KMS-11 (cell line): ENCODE measurements around the gene BIVM.

Source experiments
- H2AFZ ChIP-seq: fragments of 200-600 bp; sonication (generic); 2 replicates; pipeline ENCODE4 v1.6.1; 2016; ENCODE audit warnings: antibody characterized with exemption, mixed run types, low read depth
- H3K27ac ChIP-seq: fragments of 200-600 bp; sonication (generic); 2 replicates; pipeline ENCODE4 v1.6.1; 2016; ENCODE audit warnings: mild to moderate bottlenecking, mixed run types
- H3K27me3 ChIP-seq: fragments of 200-600 bp; sonication (generic); 2 replicates; pipeline ENCODE4 v1.6.1; 2017; ENCODE audit warnings: mild to moderate bottlenecking, low read depth, mixed run types, moderate library complexity; ENCODE audit not compliant: insufficient read depth
- H3K36me3 ChIP-seq: fragments of 200-600 bp; sonication (generic); 2 replicates; pipeline ENCODE4 v1.6.1; 2017; ENCODE audit warnings: mild to moderate bottlenecking, mixed run types; ENCODE audit not compliant: insufficient read depth
- H3K4me1 ChIP-seq: fragments of 200-600 bp; sonication (generic); 2 replicates; pipeline ENCODE4 v1.6.1; 2016; ENCODE audit warnings: mild to moderate bottlenecking, low read depth, mixed run types; ENCODE audit not compliant: poor library complexity, severe bottlenecking
- H3K4me2 ChIP-seq: fragments of 200-600 bp; sonication (generic); 2 replicates; pipeline ENCODE4 v1.7.0; 2016; ENCODE audit warnings: mild to moderate bottlenecking, mixed run types
- H3K4me3 ChIP-seq: fragments of 200-600 bp; sonication (generic); IDR thresholded peaks from 2 replicates; pipeline ENCODE4 v1.6.1; 2017; ENCODE audit warnings: low read depth, low read length, mixed read lengths; ENCODE audit not compliant: insufficient read depth
- H3K79me2 ChIP-seq: fragments of 200-600 bp; sonication (generic); 2 replicates; pipeline ENCODE4 v1.6.1; 2016; ENCODE audit warnings: low read depth, mixed run types; ENCODE audit not compliant: insufficient read depth
- H3K9ac ChIP-seq: fragments of 200-600 bp; sonication (generic); 2 replicates; pipeline ENCODE4 v1.6.1; 2016; ENCODE audit warnings: mild to moderate bottlenecking, mixed run types
- H4K20me1 ChIP-seq: fragments of 200-600 bp; sonication (generic); 2 replicates; pipeline ENCODE4 v1.6.1; 2016; ENCODE audit warnings: mild to moderate bottlenecking, mixed run types; ENCODE audit not compliant: insufficient read depth
- TF ChIP-seq, protein P1 (sequence below): fragments of 200-600 bp; sonication (generic); conservative IDR thresholded peaks from 2 replicates; pipeline ENCODE4 v1.6.1; 2017; ENCODE audit warnings: low read depth, mild to moderate bottlenecking, antibody characterized with exemption, low read length, moderate library complexity, mixed read lengths

The BIVM gene

DNA sequence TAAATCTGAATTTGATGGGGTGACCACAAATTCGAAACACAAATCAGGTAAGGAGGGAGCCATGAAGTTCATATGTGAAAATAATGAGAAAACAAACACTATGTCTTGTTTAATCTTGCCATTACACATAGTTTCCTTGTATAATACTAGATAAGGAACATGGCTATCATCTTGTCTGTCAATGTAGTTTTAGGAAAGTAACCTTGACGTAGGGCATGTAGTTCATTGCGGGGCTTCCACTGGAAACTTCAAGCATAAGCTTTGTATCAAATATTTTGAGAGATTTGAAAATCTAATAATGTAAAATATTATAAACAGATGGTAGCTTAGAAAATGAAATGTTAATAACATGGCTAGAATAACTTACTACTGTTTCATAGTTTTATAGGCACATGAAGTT is 8.8 kb downstream of the BIVM start:
- TF ChIP-seq, protein P1, sequence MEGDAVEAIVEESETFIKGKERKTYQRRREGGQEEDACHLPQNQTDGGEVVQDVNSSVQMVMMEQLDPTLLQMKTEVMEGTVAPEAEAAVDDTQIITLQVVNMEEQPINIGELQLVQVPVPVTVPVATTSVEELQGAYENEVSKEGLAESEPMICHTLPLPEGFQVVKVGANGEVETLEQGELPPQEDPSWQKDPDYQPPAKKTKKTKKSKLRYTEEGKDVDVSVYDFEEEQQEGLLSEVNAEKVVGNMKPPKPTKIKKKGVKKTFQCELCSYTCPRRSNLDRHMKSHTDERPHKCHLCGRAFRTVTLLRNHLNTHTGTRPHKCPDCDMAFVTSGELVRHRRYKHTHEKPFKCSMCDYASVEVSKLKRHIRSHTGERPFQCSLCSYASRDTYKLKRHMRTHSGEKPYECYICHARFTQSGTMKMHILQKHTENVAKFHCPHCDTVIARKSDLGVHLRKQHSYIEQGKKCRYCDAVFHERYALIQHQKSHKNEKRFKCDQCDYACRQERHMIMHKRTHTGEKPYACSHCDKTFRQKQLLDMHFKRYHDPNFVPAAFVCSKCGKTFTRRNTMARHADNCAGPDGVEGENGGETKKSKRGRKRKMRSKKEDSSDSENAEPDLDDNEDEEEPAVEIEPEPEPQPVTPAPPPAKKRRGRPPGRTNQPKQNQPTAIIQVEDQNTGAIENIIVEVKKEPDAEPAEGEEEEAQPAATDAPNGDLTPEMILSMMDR = no peak
- no peaks in the 10 kb centered on the region for H4K20me1 ChIP-seq
- no peak overlapping the region for H3K4me3 ChIP-seq
- H3K79me2 ChIP-seq = no peaks in the 10 kb centered on the region
- H3K36me3 ChIP-seq = no peaks in the 10 kb centered on the region
- no peak overlapping the region for H2AFZ ChIP-seq
- H3K4me1 ChIP-seq = no peaks in the 10 kb centered on the region
- no peak overlapping the region for H3K9ac ChIP-seq
- no peak overlapping the region for H3K4me2 ChIP-seq
- no peak overlapping the region for H3K27ac ChIP-seq
- no peaks in the 10 kb centered on the region for H3K27me3 ChIP-seq

- Histone ChIP-seq H3K79me2 (no peaks in the 10 kb centered on the region), H2AFZ (no peak overlapping the region), H3K4me2 (no peak overlapping the region), H3K27ac (no peak overlapping the region), H3K36me3 (no peaks in the 10 kb centered on the region), H3K9ac (no peak overlapping the region), H3K4me3 (no peak overlapping the region), H3K4me1 (no peaks in the 10 kb centered on the region), H4K20me1 (no peaks in the 10 kb centered on the region), H3K27me3 (no peaks in the 10 kb centered on the region)
- TF ChIP-seq, protein P1 = no peak
These were observed 13.8 kb downstream of the BIVM start for GRCh38 chr13:102812611-102813287.

- no peaks in the 10 kb centered on the region for H3K27me3 ChIP-seq
- no peak overlapping the region for H3K27ac ChIP-seq
- H3K79me2 ChIP-seq = no peaks in the 10 kb centered on the region
- H3K9ac ChIP-seq = no peak overlapping the region
- H3K4me2 ChIP-seq = no peak overlapping the region
- no peak overlapping the region for H2AFZ ChIP-seq
- H4K20me1 ChIP-seq = no peaks in the 10 kb centered on the region
- H3K36me3 ChIP-seq = no peaks in the 10 kb centered on the region
- TF ChIP-seq, protein P1 = no peak
- no peaks in the 10 kb centered on the region for H3K4me1 ChIP-seq
- H3K4me3 ChIP-seq = no peak overlapping the region
These were observed 15.2 kb downstream of the BIVM start for GRCh38 chr13:102814025-102814607.

DNA sequence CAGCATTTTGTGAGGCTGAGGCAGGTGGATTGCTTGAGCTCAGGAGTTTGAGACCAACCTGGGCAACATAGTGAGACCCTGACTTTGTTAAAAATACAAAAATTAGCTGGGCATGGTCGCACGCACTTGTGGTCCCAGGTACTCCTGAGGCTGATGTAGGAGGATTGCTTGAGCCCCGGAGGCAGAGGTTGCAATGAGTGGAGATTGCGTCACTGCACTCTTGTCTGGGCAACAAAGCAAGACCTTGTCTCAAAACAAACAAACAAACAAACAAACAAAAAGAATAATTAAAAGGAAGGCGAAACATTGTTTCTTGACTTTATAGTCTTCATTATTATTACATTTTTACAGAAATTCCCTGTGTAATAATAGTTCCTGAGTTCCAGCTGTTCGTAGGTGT is 15.9 kb downstream of the BIVM start:
- no peaks in the 10 kb centered on the region for H3K79me2 ChIP-seq
- no peak overlapping the region for H3K27ac ChIP-seq
- no peak overlapping the region for H3K4me2 ChIP-seq

More for the DNA sequence above, 15.9 kb downstream of the BIVM start:
- Histone ChIP-seq H3K4me1 (no peaks in the 10 kb centered on the region), H3K9ac (no peak overlapping the region), H3K36me3 (no peaks in the 10 kb centered on the region), H3K4me3 (no peak overlapping the region), H2AFZ (no peak overlapping the region), H3K27me3 (no peaks in the 10 kb centered on the region), H4K20me1 (no peaks in the 10 kb centered on the region)
- TF ChIP-seq, protein P1 = no peak
